ENCODE results near the gene MTRF1L.
"Not testable (repeated sequence)": the region's sequence is repeated elsewhere in the genome, so short reads cannot be mapped to it uniquely, and the experiment has no call there.

Gene MTRF1L

GRCh38 chr6:152966168-152966894 lies 36.2 kb downstream of the MTRF1L start:
- DNase-seq = not testable (repeated sequence)

DNA sequence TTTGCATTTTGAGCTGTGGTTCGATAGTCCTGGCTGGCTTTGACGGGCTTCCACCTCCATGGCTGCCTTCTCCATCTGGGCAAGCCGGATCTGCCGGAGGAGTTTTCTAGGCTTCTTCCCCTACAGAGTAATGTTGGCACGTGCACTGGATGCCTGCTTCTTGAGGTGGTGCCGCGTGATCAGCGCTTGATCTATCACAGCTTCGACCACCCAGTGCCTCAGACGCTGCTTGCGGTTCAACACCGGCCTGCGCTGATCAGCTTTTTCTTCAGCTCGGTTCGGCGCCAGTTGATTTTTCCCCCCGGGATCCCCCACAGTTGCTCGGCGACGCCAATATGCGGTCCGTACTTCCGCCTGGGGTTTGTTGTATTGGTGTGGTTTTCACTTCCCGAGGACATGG lies 43.2 kb downstream of the MTRF1L start:
- no peak for DNase-seq

- no peak for DNase-seq
Observed at GRCh38 chr6:152957796-152958195, 44.7 kb downstream of the MTRF1L start.

DNA sequence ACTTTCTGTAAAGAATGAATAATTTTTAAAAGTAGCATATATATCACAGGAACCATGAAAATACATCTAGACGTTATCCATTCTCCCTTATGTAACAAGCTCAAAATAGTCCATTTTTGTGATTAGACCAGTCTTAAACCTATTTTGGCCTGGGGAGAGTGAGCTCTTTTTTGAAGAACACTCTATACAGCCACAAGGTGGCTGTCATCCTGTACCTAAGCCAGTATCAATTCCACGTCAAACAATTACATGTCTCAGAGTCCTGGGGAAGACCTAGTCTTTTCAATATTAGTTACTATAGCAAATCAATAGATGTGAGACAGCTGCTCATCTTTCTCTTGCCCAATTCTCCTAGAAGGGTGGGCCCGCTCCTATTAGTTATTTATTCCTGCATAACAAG lies 48.1 kb downstream of the MTRF1L start:
- DNase-seq = no peak

DNA sequence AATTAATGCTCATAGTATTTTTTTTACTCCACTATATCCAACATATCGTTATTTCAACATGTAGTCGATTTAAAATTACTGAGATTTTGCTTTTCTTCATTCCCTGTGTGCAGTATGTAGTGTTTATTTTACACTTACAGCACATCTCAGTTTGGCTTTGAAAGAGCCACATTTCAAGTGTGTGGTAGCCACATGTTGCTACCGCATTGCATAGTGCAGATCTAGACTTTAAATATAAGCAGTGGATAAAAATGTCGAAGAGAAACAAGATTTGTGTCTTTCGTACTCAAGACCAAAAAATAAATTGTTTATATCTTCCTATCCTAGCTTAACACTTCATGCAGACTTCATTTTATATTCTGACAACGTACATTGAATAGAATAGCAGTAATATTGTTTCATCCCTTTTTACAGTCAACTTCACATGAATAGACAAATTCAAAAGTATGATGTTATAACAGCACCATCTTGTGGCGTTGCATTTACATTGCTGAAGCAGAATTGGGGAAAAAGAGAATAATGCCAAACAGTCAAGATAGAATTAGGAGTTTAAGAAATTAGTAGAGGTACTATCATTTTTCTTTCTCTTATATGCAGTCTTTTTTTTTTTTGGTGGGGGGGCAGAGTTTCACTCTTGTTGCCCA lies 49.5 kb downstream of the MTRF1L start:
- peak; percentile 3 for DNase-seq

GRCh38 chr6:152952045-152952444 lies 50.5 kb downstream of the MTRF1L start:
- DNase-seq = no peak

GRCh38 chr6:152950240-152950639 lies 52.3 kb downstream of the MTRF1L start:
- DNase-seq = no peak

- DNase-seq = peak; percentile 11
Observed at GRCh38 chr6:152948150-152948768, 54.2 kb downstream of the MTRF1L start.

- DNase-seq = no peak
Observed at GRCh38 chr6:152946995-152947394, 55.5 kb downstream of the MTRF1L start.

GRCh38 chr6:152946484-152946883 lies 56.0 kb downstream of the MTRF1L start:
- DNase-seq = no peak

DNA sequence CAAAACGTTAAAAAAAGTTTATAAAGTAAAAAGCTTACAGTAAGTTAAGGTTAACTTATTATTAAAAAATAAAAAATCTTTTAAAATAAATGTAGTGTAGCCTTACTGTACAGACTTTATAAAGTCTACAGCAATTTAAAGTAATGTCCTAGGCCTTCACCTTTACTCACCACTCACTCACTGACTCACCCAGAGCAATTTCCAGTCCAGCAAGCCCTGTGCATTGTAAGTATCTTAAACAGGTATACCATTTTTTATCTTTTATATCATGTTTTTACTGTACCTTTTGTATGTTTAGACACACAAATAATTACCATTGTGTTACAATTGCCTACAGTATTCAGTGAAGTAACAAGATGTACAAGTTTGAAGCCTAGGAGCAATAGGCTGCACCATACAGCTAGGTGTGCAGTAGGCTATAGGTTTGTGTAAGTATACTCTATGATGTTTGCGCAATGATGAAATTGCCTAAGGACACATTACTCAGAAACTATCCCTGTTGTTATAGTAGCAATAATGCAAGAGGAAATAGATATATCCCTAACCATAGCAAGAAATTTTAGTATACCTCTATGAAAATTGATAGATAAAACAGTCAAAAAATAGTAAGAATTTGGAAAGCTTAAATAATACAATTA lies 59.1 kb downstream of the MTRF1L start:
- DNase-seq = no peak

GRCh38 chr6:152942319-152942869 lies 60.1 kb downstream of the MTRF1L start:
- DNase-seq = peak; percentile 7

- no peak for DNase-seq
Observed at GRCh38 chr6:152941746-152942145, 60.8 kb downstream of the MTRF1L start.

All from NCI-H1105 (cell line).